ENCODE data around the gene FNDC3B.

The FNDC3B gene

GRCh38 chr3:172202797-172203196 lies 163.4 kb downstream of the FNDC3B start:
- no peaks in the 10 kb centered on the region for H3K9me3 ChIP-seq
- H3K27ac ChIP-seq, result peak overlapping the region; percentile 50
- H3K36me3 ChIP-seq, result no peaks in the 10 kb centered on the region
- no peaks in the 10 kb centered on the region for H3K27me3 ChIP-seq
- TF ChIP-seq CTCF (IDR thresholded peaks at IDR 0.05), result no peak
- peaks cover 18 to 33% of the 10 kb centered on the region in 2 experiments for H3K4me1 ChIP-seq (ENCODE audit: control insufficient read depth in 1 of 2, insufficient read depth in 1 of 2, low read depth in 1 of 2, low read length in 1 of 2)
- H3K4me3 ChIP-seq (ENCODE audit: low read depth in 1 of 2, low read length in 1 of 2), result no peak overlapping the region

GRCh38 chr3:172203522-172204258 lies 164.3 kb downstream of the FNDC3B start:
- no peak overlapping the region for H3K4me3 ChIP-seq (ENCODE audit: low read depth in 1 of 2, low read length in 1 of 2)
- H3K9me3 ChIP-seq, result no peaks in the 10 kb centered on the region
- H3K36me3 ChIP-seq, result no peaks in the 10 kb centered on the region
- no peaks in the 10 kb centered on the region for H3K27me3 ChIP-seq
- H3K4me1 ChIP-seq (ENCODE audit: control insufficient read depth in 1 of 2, insufficient read depth in 1 of 2, low read depth in 1 of 2, low read length in 1 of 2), result peaks cover 20 to 36% of the 10 kb centered on the region in 2 experiments
- no peak for TF ChIP-seq CTCF (IDR thresholded peaks at IDR 0.05)
- H3K27ac ChIP-seq, result peak overlapping the region; percentile 50

GRCh38 chr3:172204716-172205115 lies 165.3 kb downstream of the FNDC3B start:
- no peak overlapping the region for H3K27ac ChIP-seq
- H3K4me1 ChIP-seq (ENCODE audit: control insufficient read depth in 1 of 2, insufficient read depth in 1 of 2, low read depth in 1 of 2, low read length in 1 of 2), result peaks cover 29 to 44% of the 10 kb centered on the region in 2 experiments

GRCh38 chr3:172208586-172209332 lies 169.4 kb downstream of the FNDC3B start:
- Histone ChIP-seq H3K4me3 (ENCODE audit: low read depth in 1 of 2, low read length in 1 of 2) (no peak overlapping the region), H3K36me3 (no peaks in the 10 kb centered on the region), H3K27me3 (no peaks in the 10 kb centered on the region), H3K9me3 (no peaks in the 10 kb centered on the region), H3K27ac (peak overlapping the region; percentile 66), H3K4me1 (ENCODE audit: control insufficient read depth in 1 of 2, insufficient read depth in 1 of 2, low read depth in 1 of 2, low read length in 1 of 2) (peaks cover 27 to 48% of the 10 kb centered on the region in 2 experiments)
- TF ChIP-seq CTCF (IDR thresholded peaks at IDR 0.05), result no peak

More at GRCh38 chr3:172204716-172205115, 165.3 kb downstream of the FNDC3B start:
- Histone ChIP-seq H3K9me3 (no peaks in the 10 kb centered on the region), H3K27me3 (no peaks in the 10 kb centered on the region), H3K4me3 (ENCODE audit: low read depth in 1 of 2, low read length in 1 of 2) (no peak overlapping the region), H3K36me3 (no peaks in the 10 kb centered on the region)
- no peak for TF ChIP-seq CTCF (IDR thresholded peaks at IDR 0.05)

GRCh38 chr3:172209333-172210321 lies 170.2 kb downstream of the FNDC3B start:
- no peaks in the 10 kb centered on the region for H3K36me3 ChIP-seq
- H3K27ac ChIP-seq, result peak overlapping the region; percentile 66
- H3K9me3 ChIP-seq, result no peaks in the 10 kb centered on the region
- no peak overlapping the region for H3K4me3 ChIP-seq (ENCODE audit: low read depth in 1 of 2, low read length in 1 of 2)
- no peaks in the 10 kb centered on the region for H3K27me3 ChIP-seq
- TF ChIP-seq CTCF (IDR thresholded peaks at IDR 0.05), result no peak
- peaks cover 35 to 48% of the 10 kb centered on the region in 2 experiments for H3K4me1 ChIP-seq (ENCODE audit: control insufficient read depth in 1 of 2, insufficient read depth in 1 of 2, low read depth in 1 of 2, low read length in 1 of 2)
